Thymus (tissue), 11 donors: ENCODE data around the gene UQCC2. TPM values are rescaled to one million over a fixed set of nuclear protein-coding genes. Genes with fewer than 3 reads are reported as not detected.

Experiments used
- DNase-seq, 9 donors: peaks; one replicate each; pipeline ENCODE4 v3.0.0-alpha.2; 2013; ENCODE audit warnings: low spot score in 9 of 9, low read depth in 6 of 9, missing footprints in 1 of 9
- H3K27ac ChIP-seq, 2 donors: one replicate each; pipeline ENCODE4 v1.5.1; 2013; ENCODE audit warnings: control low read depth in 1 of 2, low read depth in 1 of 2, low read length in 1 of 2, mild to moderate bottlenecking in 1 of 2, moderate library complexity in 1 of 2
- H3K27me3 ChIP-seq, 2 donors: one replicate each; pipeline ENCODE4 v1.5.1; 2013; ENCODE audit warnings: low read length in 1 of 2; ENCODE audit not compliant: control insufficient read depth in 2 of 2, insufficient read depth in 1 of 2
- H3K36me3 ChIP-seq, 2 donors: one replicate each; pipeline ENCODE4 v1.5.1; 2013; ENCODE audit warnings: low read length in 1 of 2, mild to moderate bottlenecking in 1 of 2, moderate library complexity in 1 of 2; ENCODE audit not compliant: control insufficient read depth in 2 of 2, insufficient read depth in 2 of 2
- H3K4me1 ChIP-seq, 2 donors: one replicate each; pipeline ENCODE4 v1.5.1; 2013; ENCODE audit warnings: low read length in 2 of 2; ENCODE audit not compliant: control insufficient read depth in 2 of 2, insufficient read depth in 2 of 2
- H3K4me3 ChIP-seq, 2 donors: one replicate each; pipeline ENCODE4 v1.5.1; 2013; ENCODE audit warnings: low read length in 2 of 2, control low read depth in 1 of 2, mild to moderate bottlenecking in 1 of 2
- H3K9me3 ChIP-seq, 2 donors: one replicate each; pipeline ENCODE4 v1.5.1; 2013; ENCODE audit warnings: low read length in 1 of 2, mild to moderate bottlenecking in 1 of 2; ENCODE audit not compliant: control insufficient read depth in 2 of 2, insufficient read depth in 1 of 2
- WGBS: extraction: QIAGEN DNeasy Blood & Tissue Kit; methylation state at CpG from one replicate; pipeline ENCODE4 v1.1.7; 2013; 5-methylcytosine and 5-hydroxymethylcytosine counted together
- polyA plus RNA-seq: library from polyadenylated mRNA; stranded (reverse); fragments of 200-250 nt; gene quantifications from one replicate; pipeline ENCODE4 v1.2.3, GENCODE V29; 2013
- total RNA-seq: library from RNA; stranded (reverse); fragments of 120-200 nt; gene quantifications from one replicate; pipeline ENCODE4 v1.2.4, GENCODE V29; 2013
- donor health status: healthy.

Gene UQCC2
- total and polyA plus RNA-seq, 2 donors = 67.3 to 88.4 TPM

DNA sequence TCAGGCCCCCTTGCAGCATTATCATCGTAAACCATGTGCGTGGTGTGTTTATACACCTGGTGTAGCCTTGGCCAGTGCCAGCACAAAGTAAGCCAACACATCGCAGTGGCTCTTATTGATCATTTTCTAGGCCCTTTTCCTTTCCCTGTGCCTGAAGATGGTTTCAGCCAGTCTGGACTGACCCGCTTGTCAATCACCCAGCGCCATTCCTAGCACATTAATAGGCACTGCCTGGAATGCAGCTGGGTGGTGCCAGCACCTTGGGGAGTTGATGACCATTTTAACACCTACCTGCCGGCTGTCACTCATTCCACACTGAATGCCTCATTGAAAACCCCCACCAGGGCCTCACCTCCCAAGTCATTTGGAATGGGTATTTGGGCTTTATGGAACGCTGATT is 4.9 kb upstream of the UQCC2 start:
- DNase-seq = no peak
- Histone ChIP-seq H3K4me1 (peaks cover 0 to 7% of the 10 kb centered on the region in 2 donors), H3K9me3 (peaks cover 0 to 4% of the 10 kb centered on the region in 2 donors), H3K27me3 (peaks cover 0 to 7% of the 10 kb centered on the region in 2 donors), H3K4me3 (no peak overlapping the region), H3K36me3 (no peaks in the 10 kb centered on the region), H3K27ac (no peak overlapping the region)
- 97% methylated on average over 7 of the region's 7 CpGs for WGBS

DNA sequence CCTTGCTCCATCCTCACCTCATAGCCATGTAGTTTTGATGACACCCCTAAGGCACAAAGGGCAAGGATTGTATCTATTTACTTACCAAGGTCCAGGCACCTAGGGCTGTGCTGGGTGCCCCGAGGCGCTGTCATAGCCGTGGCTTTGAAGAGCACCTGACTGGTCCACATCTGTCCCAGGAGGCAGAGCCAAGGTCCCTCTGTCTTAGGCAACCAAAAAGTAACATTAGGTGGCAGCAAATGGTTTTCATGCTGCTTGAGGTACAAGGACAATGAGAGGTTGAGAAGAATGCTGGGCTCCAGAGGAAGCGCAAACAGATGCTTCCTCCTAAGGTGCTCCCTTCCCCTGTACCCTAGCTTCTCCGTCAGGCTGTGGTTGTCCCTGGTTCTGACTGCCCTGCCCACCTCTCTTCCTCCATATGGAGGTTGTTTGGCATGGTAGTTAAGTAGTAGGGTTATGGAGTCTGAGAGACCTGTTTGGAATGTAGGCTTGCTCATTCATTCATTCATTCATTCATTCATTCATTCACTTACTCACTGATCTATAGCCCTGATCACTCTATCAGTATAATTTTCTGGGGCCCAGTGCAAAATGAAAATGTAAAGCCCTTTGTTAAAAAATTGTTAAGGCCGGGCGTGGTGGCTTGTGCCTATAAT is 3.0 kb upstream of the UQCC2 start:
- no peak for DNase-seq
- 41% methylated on average over 7 of the region's 7 CpGs for WGBS
- Histone ChIP-seq H3K9me3 (peaks cover 0 to 5% of the 10 kb centered on the region in 2 donors), H3K27ac (no peak overlapping the region), H3K4me3 (no peak overlapping the region), H3K4me1 (peaks cover 0 to 22% of the 10 kb centered on the region in 2 donors), H3K36me3 (peaks cover 0 to 10% of the 10 kb centered on the region in 2 donors), H3K27me3 (peaks cover 0 to 4% of the 10 kb centered on the region in 2 donors)

DNA sequence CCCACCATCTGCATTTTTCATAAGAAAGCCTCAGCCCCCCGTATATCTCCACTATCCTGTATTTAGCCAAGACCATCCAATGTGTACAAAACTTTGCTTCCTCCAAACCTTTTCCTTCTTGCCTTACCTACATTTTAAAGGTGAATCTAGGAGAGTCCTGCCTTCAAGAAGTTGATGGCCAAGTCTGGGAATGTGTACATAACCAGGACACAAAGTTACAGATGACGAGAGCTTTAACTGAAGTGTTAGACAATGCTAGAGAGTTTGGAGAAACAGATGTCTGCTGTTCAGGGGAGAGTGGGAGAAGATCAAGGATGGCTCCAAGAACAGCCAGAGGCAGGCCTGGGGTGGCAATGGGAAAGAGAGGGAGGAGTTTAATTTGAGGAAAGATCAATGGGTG is 2.3 kb upstream of the UQCC2 start:
- no peaks in the 10 kb centered on the region for H3K27me3 ChIP-seq
- H3K4me3 ChIP-seq = no peak overlapping the region
- 76% methylated on average over 2 of the region's 2 CpGs for WGBS
- no peak overlapping the region for H3K27ac ChIP-seq
- DNase-seq = no peak
- peaks cover 0 to 24% of the 10 kb centered on the region in 2 donors for H3K4me1 ChIP-seq
- peaks cover 0 to 16% of the 10 kb centered on the region in 2 donors for H3K36me3 ChIP-seq
- peaks cover 0 to 5% of the 10 kb centered on the region in 2 donors for H3K9me3 ChIP-seq

DNA sequence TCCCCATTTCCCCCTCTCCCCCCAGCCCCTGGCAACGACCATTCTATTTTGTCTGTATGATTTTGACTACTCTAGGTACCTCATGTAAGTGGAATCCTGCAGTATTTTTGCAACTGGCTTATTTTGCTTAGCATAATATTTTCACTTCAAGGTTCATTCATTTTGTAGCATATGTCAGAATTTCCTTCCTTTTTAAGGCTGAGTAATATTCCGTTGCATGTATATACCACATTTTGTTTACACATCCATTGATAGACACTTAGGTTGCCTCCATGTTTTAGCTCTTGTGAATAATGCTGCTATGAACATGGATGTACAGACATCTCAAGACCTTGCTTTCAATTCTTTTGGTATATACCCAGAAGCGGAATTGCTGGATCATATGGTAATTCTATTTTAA is 1.4 kb upstream of the UQCC2 start:
- H3K4me1 ChIP-seq = peaks cover 0 to 26% of the 10 kb centered on the region in 2 donors
- no peaks in the 10 kb centered on the region for H3K27me3 ChIP-seq
- no peak overlapping the region for H3K27ac ChIP-seq
- 97% methylated on average over 3 of the region's 3 CpGs for WGBS
- peaks cover 0 to 25% of the 10 kb centered on the region in 2 donors for H3K36me3 ChIP-seq
- peaks cover 0 to 5% of the 10 kb centered on the region in 2 donors for H3K9me3 ChIP-seq
- DNase-seq = no peak
- H3K4me3 ChIP-seq = no peak overlapping the region

DNA sequence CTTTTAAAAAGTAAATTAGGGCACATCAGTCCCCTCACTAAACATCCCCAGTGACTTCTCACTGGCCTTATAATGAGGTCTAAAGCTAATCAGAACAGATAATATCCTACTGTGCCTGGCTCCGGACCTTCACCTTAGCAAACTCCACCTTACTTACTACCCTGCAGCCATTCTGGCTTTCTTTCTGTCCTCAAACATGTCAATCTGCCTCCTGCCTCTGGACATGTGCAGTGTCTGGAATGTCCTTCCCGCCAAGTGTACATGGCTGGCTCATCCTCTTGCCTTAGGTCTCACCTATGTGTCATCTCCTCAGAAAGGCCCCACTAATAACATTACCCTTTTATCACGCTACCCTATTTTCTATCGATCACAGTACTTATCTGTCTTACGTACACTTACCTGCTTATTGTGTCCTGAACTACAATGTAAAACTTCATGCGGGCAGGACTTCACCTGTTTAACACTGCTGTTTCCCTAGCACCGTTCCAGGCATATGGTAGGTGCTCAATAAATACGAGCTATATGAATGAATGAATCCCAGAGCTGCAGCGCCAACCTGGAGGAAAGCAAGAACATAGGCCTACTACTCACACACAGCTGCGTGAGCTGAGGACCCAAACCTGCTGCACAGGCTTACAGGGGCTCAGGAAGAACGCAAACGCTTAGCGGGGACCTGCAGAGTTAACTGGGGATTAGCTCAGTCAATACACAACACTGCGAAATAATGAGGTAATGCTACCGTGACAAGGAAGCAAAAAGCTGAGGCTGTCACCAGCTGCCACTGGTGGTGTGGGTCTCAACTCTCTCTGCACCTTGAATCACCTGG is 991 bp downstream of the UQCC2 start:
- WGBS = 87% methylated on average over 15 of the region's 15 CpGs
- H3K27me3 ChIP-seq = no peaks in the 10 kb centered on the region
- H3K36me3 ChIP-seq = peaks cover 0 to 37% of the 10 kb centered on the region in 2 donors
- H3K9me3 ChIP-seq = peaks cover 0 to 5% of the 10 kb centered on the region in 2 donors
- H3K4me1 ChIP-seq = peaks cover 0 to 26% of the 10 kb centered on the region in 2 donors
- H3K27ac ChIP-seq = peak overlapping the region in 1 of 2 donors; percentile 83
- H3K4me3 ChIP-seq = peak overlapping the region; percentile 94 to 96
- peak in 1 of 9 donors; percentile 55 for DNase-seq

DNA sequence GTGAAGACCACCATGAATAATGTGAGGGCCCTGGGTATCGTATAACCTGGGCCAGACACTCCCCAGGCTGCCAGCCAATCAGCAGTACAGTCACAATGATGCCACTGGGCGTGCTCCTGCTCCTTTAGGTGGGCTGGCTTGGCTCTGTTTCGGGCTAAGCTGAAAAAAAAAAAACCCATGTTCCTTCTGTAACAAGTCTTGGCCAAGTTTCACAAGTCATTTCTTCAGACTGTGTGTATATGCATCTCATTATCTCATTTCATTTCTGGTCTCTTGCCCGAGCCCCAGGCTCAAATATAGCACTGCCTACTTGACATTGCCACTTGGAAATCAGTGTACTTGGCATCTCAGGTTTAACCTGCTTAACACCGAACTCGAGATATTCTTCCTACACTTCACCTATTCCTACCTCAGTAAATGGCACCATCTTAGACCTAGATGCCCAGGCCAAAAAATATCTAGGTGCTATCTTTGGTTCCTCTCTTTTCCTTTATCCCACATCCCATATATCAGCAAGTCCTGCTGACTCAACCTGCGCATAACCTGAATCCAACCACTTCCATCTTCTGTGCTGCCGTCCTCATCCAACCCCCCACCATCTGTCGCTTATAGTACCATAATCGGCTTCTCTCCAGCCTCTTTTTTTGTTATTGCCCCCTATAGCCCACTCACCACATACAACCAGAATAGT is 1.8 kb downstream of the UQCC2 start:
- H3K27ac ChIP-seq = no peak overlapping the region
- no peaks in the 10 kb centered on the region for H3K27me3 ChIP-seq
- peaks cover 0 to 37% of the 10 kb centered on the region in 2 donors for H3K36me3 ChIP-seq
- DNase-seq = no peak
- peaks cover 0 to 5% of the 10 kb centered on the region in 2 donors for H3K9me3 ChIP-seq
- WGBS = 97% methylated on average over 10 of the region's 10 CpGs
- peaks cover 0 to 26% of the 10 kb centered on the region in 2 donors for H3K4me1 ChIP-seq
- no peak overlapping the region for H3K4me3 ChIP-seq

DNA sequence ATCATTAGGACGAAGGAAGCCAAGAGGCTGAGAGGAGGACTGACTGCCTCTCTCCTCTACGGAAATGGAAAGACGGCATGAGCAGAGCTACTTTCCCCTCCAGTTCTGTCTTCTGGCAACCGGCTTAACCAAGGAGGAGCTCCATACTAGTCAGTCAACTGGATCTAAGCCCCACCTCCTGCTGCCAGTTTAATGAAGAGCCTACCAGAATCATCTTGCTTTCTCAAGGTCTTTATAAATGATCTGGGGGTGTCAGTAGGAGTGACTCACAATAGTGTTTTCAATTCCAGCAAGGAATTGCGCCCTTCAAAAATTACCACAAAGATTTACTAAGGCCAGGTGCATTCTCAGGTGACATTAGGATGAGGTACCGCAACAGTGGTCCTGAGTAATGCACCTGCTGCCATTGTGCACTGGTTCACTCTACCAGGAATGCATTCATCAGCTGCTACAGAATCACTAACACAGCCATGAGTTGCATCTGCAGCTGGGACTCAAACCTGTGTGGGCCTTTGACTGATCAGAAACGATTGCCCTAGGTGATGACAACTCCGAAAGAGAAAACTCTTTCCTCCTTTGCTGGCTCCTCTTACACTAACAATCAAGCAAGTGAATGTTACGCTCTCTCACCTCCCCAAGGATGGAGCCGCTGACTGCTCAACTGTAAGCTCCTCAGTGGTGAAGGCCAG is 2.8 kb downstream of the UQCC2 start:
- H3K27ac ChIP-seq = no peak overlapping the region

DNA sequence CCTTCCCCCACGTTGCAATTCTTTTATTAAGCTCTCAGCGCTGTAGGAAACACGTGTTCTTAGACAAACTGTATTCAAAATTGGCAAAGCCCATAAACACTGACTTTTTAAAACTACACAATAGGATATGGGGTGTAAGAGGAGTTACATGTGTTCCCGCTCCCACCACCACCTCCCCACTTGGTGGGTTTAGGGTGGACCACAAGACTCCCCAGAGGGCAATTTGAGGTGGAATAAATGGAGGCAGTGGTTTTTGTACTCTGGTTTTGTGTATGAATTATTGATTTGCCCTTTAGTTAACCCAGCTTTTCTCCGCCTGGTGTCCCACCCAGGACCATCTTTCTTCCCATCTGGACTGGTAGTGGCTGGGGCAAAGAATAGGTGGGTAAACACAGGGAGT is 3.7 kb downstream of the UQCC2 start:
- H3K27me3 ChIP-seq = no peaks in the 10 kb centered on the region
- DNase-seq = no peak
- no peak overlapping the region for H3K27ac ChIP-seq
- 97% methylated on average over 5 of the region's 5 CpGs for WGBS
- peaks cover 0 to 5% of the 10 kb centered on the region in 2 donors for H3K9me3 ChIP-seq
- H3K36me3 ChIP-seq = peaks cover 4 to 42% of the 10 kb centered on the region in 2 donors
- peaks cover 0 to 26% of the 10 kb centered on the region in 2 donors for H3K4me1 ChIP-seq
- H3K4me3 ChIP-seq = no peak overlapping the region

More for the DNA sequence above, 2.8 kb downstream of the UQCC2 start:
- no peak for DNase-seq
- peaks cover 0 to 5% of the 10 kb centered on the region in 2 donors for H3K9me3 ChIP-seq
- no peaks in the 10 kb centered on the region for H3K27me3 ChIP-seq
- peaks cover 0 to 26% of the 10 kb centered on the region in 2 donors for H3K4me1 ChIP-seq
- H3K36me3 ChIP-seq = peaks cover 4 to 42% of the 10 kb centered on the region in 2 donors
- WGBS = 97% methylated on average over 10 of the region's 10 CpGs
- no peak overlapping the region for H3K4me3 ChIP-seq
